SK-N-SH (cell line): ENCODE results near the gene ASIC4.

Experiments used
- FOXM1 ChIP-seq: IDR thresholded peaks from 2 replicates; pipeline ENCODE4 v1.4.0; 2012; ENCODE audit warnings: low read depth, mild to moderate bottlenecking
- POLR2AphosphoS5 ChIP-seq: IDR thresholded peaks from 2 replicates; pipeline ENCODE4 v1.6.1; 2012; ENCODE audit warnings: low read depth, low read length
- TF ChIP-seq, protein P1 (sequence below): fragments of 150-350 bp; IDR thresholded peaks from 2 replicates; pipeline ENCODE4 v1.6.1; 2017; ENCODE audit warnings: antibody characterized with exemption, low read length, low read depth, borderline replicate concordance

DNA sequence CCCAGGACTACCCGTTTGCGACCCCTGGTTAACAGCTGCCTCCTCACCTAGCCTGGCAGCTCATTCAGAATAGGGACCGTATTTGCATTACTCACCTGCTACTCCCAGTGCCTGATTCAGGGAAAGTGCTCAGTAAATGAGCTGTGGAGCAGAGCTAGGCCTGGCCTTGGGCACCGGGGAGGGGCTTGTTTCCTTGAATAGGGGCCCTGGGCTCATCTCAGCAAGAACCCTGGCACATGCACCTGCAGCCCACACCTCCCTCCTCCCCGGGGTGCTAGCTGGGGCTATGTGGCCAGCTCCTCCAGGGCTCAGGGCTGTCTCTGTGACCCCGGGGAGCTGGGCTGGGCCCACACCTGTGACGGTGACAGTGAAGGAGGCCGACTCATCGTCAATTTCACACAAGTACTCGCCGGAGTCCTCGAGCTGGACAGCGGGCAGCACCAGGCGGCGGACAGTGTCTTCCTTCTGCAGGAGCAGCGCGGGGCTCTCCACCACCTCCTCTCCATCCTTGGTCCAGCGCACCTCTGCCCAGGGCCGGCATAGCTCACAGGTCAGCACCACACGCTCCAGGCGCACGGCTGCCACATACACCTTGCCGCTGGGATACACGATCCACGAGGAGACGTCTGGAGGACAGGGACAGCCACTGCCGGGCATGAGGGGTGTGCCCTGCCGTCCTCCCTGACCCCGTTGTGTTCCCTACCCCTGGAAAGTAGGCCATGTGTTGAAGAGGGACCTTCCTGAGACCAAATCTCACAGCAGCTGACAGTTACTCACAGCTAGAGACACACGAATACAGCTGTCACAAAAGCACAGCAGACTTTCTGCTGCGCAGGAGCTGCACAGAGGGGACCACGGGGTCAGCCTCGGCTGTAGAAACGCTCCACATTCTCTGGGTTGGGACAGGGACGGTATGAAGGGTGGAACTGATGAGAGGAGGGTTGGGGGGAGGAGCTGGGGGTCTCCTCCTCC, 48.1 kb downstream of the ASIC4 start:
- no peak for TF ChIP-seq POLR2AphosphoS5
- no peak for TF ChIP-seq FOXM1
- TF ChIP-seq, protein P1, sequence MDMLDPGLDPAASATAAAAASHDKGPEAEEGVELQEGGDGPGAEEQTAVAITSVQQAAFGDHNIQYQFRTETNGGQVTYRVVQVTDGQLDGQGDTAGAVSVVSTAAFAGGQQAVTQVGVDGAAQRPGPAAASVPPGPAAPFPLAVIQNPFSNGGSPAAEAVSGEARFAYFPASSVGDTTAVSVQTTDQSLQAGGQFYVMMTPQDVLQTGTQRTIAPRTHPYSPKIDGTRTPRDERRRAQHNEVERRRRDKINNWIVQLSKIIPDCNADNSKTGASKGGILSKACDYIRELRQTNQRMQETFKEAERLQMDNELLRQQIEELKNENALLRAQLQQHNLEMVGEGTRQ, result no peak
